DOHH2 (cell line): ENCODE data around the gene SLC9A9.

Experiments used
- CTCF ChIP-seq: fragments of 200-600 bp; sonication (generic); IDR thresholded peaks from one replicate; pipeline ENCODE4 v1.5.1; 2014; ENCODE audit warnings: antibody characterized with exemption, mild to moderate bottlenecking, low read depth, low read length; ENCODE audit not compliant: poor library complexity, severe bottlenecking
- EZH2phosphoT487 ChIP-seq: fragments of 200-600 bp; sonication (generic); IDR thresholded peaks from 2 replicates; pipeline ENCODE4 v1.6.1; 2017; ENCODE audit warnings: borderline replicate concordance, mild to moderate bottlenecking, antibody characterized with exemption, low read length, moderate library complexity, mixed read lengths

- TF ChIP-seq CTCF (no peak), EZH2phosphoT487 (no peak)
These were observed 574.1 kb downstream of the SLC9A9 start for GRCh38 chr3:143273975-143274690.
